Measurements from ENCODE around the gene TNPO3.
A peak's percentile ranks its signal among the peaks of the same experiment; 100 is the strongest.
"Not testable (repeated sequence)": the region's sequence is repeated elsewhere in the genome, so short reads cannot be mapped to it uniquely, and the experiment has no call there.

The TNPO3 gene

GRCh38 chr7:129069021-129069420 is 14.1 kb upstream of the TNPO3 start:
- Histone ChIP-seq H3K9ac (ENCODE audit: low read length in 2 of 2) (no peak overlapping the region), H3K4me1 (ENCODE audit: control insufficient read depth, insufficient read depth, low read length) (no peaks in the 10 kb centered on the region), H3K4me3 (ENCODE audit: low read length in 2 of 2) (no peak overlapping the region), H3K27me3 (ENCODE audit: control insufficient read depth in 1 of 2, insufficient read depth in 2 of 2, low read length in 2 of 2) (peaks cover 0 to 14% of the 10 kb centered on the region in 2 donors), H3K9me3 (ENCODE audit: control insufficient read depth in 2 of 2, low read length in 2 of 2) (no peaks in the 10 kb centered on the region), H3K27ac (ENCODE audit: low read length) (no peak overlapping the region), H3K36me3 (ENCODE audit: control insufficient read depth in 2 of 2, insufficient read depth in 2 of 2, low read length in 2 of 2) (no peaks in the 10 kb centered on the region)

GRCh38 chr7:129067943-129068548 is 13.1 kb upstream of the TNPO3 start:
- no peaks in the 10 kb centered on the region for H3K4me1 ChIP-seq (ENCODE audit: control insufficient read depth, insufficient read depth, low read length)
- H3K9me3 ChIP-seq (ENCODE audit: control insufficient read depth in 2 of 2, low read length in 2 of 2), result no peaks in the 10 kb centered on the region
- H3K4me3 ChIP-seq (ENCODE audit: low read length in 2 of 2), result no peak overlapping the region
- H3K9ac ChIP-seq (ENCODE audit: low read length in 2 of 2), result no peak overlapping the region
- H3K36me3 ChIP-seq (ENCODE audit: control insufficient read depth in 2 of 2, insufficient read depth in 2 of 2, low read length in 2 of 2), result no peaks in the 10 kb centered on the region
- H3K27ac ChIP-seq (ENCODE audit: low read length), result no peak overlapping the region
- H3K27me3 ChIP-seq (ENCODE audit: control insufficient read depth in 1 of 2, insufficient read depth in 2 of 2, low read length in 2 of 2), result peaks cover 0 to 14% of the 10 kb centered on the region in 2 donors

GRCh38 chr7:129067132-129067561 is 12.2 kb upstream of the TNPO3 start:
- H3K36me3 ChIP-seq (ENCODE audit: control insufficient read depth in 2 of 2, insufficient read depth in 2 of 2, low read length in 2 of 2); H3K4me3 ChIP-seq (ENCODE audit: low read length in 2 of 2); H3K27ac ChIP-seq (ENCODE audit: low read length); H3K9ac ChIP-seq (ENCODE audit: low read length in 2 of 2); H3K9me3 ChIP-seq (ENCODE audit: control insufficient read depth in 2 of 2, low read length in 2 of 2); H3K4me1 ChIP-seq (ENCODE audit: control insufficient read depth, insufficient read depth, low read length): not testable (repeated sequence)
- peaks cover 0 to 14% of the 10 kb centered on the region in 2 donors for H3K27me3 ChIP-seq (ENCODE audit: control insufficient read depth in 1 of 2, insufficient read depth in 2 of 2, low read length in 2 of 2)

GRCh38 chr7:129066290-129067131 is 11.6 kb upstream of the TNPO3 start:
- no peaks in the 10 kb centered on the region for H3K36me3 ChIP-seq (ENCODE audit: control insufficient read depth in 2 of 2, insufficient read depth in 2 of 2, low read length in 2 of 2)
- no peak overlapping the region for H3K9ac ChIP-seq (ENCODE audit: low read length in 2 of 2)
- H3K4me3 ChIP-seq (ENCODE audit: low read length in 2 of 2), result no peak overlapping the region
- H3K27ac ChIP-seq (ENCODE audit: low read length), result no peak overlapping the region
- H3K4me1 ChIP-seq (ENCODE audit: control insufficient read depth, insufficient read depth, low read length), result no peaks in the 10 kb centered on the region
- no peaks in the 10 kb centered on the region for H3K9me3 ChIP-seq (ENCODE audit: control insufficient read depth in 2 of 2, low read length in 2 of 2)
- H3K27me3 ChIP-seq (ENCODE audit: control insufficient read depth in 1 of 2, insufficient read depth in 2 of 2, low read length in 2 of 2), result peaks cover 0 to 14% of the 10 kb centered on the region in 2 donors

- H3K27me3 ChIP-seq (ENCODE audit: control insufficient read depth in 1 of 2, insufficient read depth in 2 of 2, low read length in 2 of 2), result peaks cover 0 to 2% of the 10 kb centered on the region in 2 donors
- H3K36me3 ChIP-seq (ENCODE audit: control insufficient read depth in 2 of 2, insufficient read depth in 2 of 2, low read length in 2 of 2), result no peaks in the 10 kb centered on the region
- peak overlapping the region in 1 of 2 donors; percentile 93 for H3K4me3 ChIP-seq (ENCODE audit: low read length in 2 of 2)
- H3K9ac ChIP-seq (ENCODE audit: low read length in 2 of 2), result no peak overlapping the region
- H3K27ac ChIP-seq (ENCODE audit: low read length), result no peak overlapping the region
- H3K9me3 ChIP-seq (ENCODE audit: control insufficient read depth in 2 of 2, low read length in 2 of 2), result no peaks in the 10 kb centered on the region
- peaks cover 18% of the 10 kb centered on the region for H3K4me1 ChIP-seq (ENCODE audit: control insufficient read depth, insufficient read depth, low read length)
Measured at GRCh38 chr7:129055861-129056464, 1.1 kb upstream of the TNPO3 start.

GRCh38 chr7:129055294-129055816 is 444 bp upstream of the TNPO3 start:
- peak overlapping the region; percentile 93 to 99 for H3K4me3 ChIP-seq (ENCODE audit: low read length in 2 of 2)
- H3K4me1 ChIP-seq (ENCODE audit: control insufficient read depth, insufficient read depth, low read length), result peaks cover 18% of the 10 kb centered on the region

GRCh38 chr7:129053938-129054437 is 923 bp downstream of the TNPO3 start:
- H3K9ac ChIP-seq (ENCODE audit: low read length in 2 of 2), result peak overlapping the region; percentile 80 to 100

More at GRCh38 chr7:129055294-129055816, 444 bp upstream of the TNPO3 start:
- peak overlapping the region; percentile 98 for H3K27ac ChIP-seq (ENCODE audit: low read length)
- no peaks in the 10 kb centered on the region for H3K36me3 ChIP-seq (ENCODE audit: control insufficient read depth in 2 of 2, insufficient read depth in 2 of 2, low read length in 2 of 2)
- H3K9ac ChIP-seq (ENCODE audit: low read length in 2 of 2), result peak overlapping the region; percentile 80 to 100
- peaks cover 0 to 2% of the 10 kb centered on the region in 2 donors for H3K27me3 ChIP-seq (ENCODE audit: control insufficient read depth in 1 of 2, insufficient read depth in 2 of 2, low read length in 2 of 2)
- no peaks in the 10 kb centered on the region for H3K9me3 ChIP-seq (ENCODE audit: control insufficient read depth in 2 of 2, low read length in 2 of 2)

GRCh38 chr7:129052441-129052840 is 2.5 kb downstream of the TNPO3 start:
- H3K27ac ChIP-seq (ENCODE audit: low read length), result no peak overlapping the region
- H3K36me3 ChIP-seq (ENCODE audit: control insufficient read depth in 2 of 2, insufficient read depth in 2 of 2, low read length in 2 of 2), result no peaks in the 10 kb centered on the region
- H3K27me3 ChIP-seq (ENCODE audit: control insufficient read depth in 1 of 2, insufficient read depth in 2 of 2, low read length in 2 of 2), result no peaks in the 10 kb centered on the region
- no peaks in the 10 kb centered on the region for H3K9me3 ChIP-seq (ENCODE audit: control insufficient read depth in 2 of 2, low read length in 2 of 2)
- peaks cover 18% of the 10 kb centered on the region for H3K4me1 ChIP-seq (ENCODE audit: control insufficient read depth, insufficient read depth, low read length)
- H3K9ac ChIP-seq (ENCODE audit: low read length in 2 of 2), result no peak overlapping the region
- H3K4me3 ChIP-seq (ENCODE audit: low read length in 2 of 2), result no peak overlapping the region

More at GRCh38 chr7:129053938-129054437, 923 bp downstream of the TNPO3 start:
- Histone ChIP-seq H3K4me1 (ENCODE audit: control insufficient read depth, insufficient read depth, low read length) (peaks cover 18% of the 10 kb centered on the region), H3K36me3 (ENCODE audit: control insufficient read depth in 2 of 2, insufficient read depth in 2 of 2, low read length in 2 of 2) (no peaks in the 10 kb centered on the region), H3K4me3 (ENCODE audit: low read length in 2 of 2) (peak overlapping the region; percentile 93 to 99), H3K27me3 (ENCODE audit: control insufficient read depth in 1 of 2, insufficient read depth in 2 of 2, low read length in 2 of 2) (no peaks in the 10 kb centered on the region), H3K27ac (ENCODE audit: low read length) (peak overlapping the region; percentile 98), H3K9me3 (ENCODE audit: control insufficient read depth in 2 of 2, low read length in 2 of 2) (no peaks in the 10 kb centered on the region)

GRCh38 chr7:129051459-129051858 is 3.5 kb downstream of the TNPO3 start:
- H3K9me3 ChIP-seq (ENCODE audit: control insufficient read depth in 2 of 2, low read length in 2 of 2); H3K27ac ChIP-seq (ENCODE audit: low read length); H3K9ac ChIP-seq (ENCODE audit: low read length in 2 of 2); H3K27me3 ChIP-seq (ENCODE audit: control insufficient read depth in 1 of 2, insufficient read depth in 2 of 2, low read length in 2 of 2); H3K36me3 ChIP-seq (ENCODE audit: control insufficient read depth in 2 of 2, insufficient read depth in 2 of 2, low read length in 2 of 2); H3K4me3 ChIP-seq (ENCODE audit: low read length in 2 of 2): not testable (repeated sequence)
- peaks cover 18% of the 10 kb centered on the region for H3K4me1 ChIP-seq (ENCODE audit: control insufficient read depth, insufficient read depth, low read length)

- H3K27ac ChIP-seq (ENCODE audit: low read length), result no peak overlapping the region
- H3K9ac ChIP-seq (ENCODE audit: low read length in 2 of 2), result no peak overlapping the region
- H3K36me3 ChIP-seq (ENCODE audit: control insufficient read depth in 2 of 2, insufficient read depth in 2 of 2, low read length in 2 of 2), result no peaks in the 10 kb centered on the region
- H3K27me3 ChIP-seq (ENCODE audit: control insufficient read depth in 1 of 2, insufficient read depth in 2 of 2, low read length in 2 of 2), result no peaks in the 10 kb centered on the region
- H3K4me1 ChIP-seq (ENCODE audit: control insufficient read depth, insufficient read depth, low read length), result peaks cover 2% of the 10 kb centered on the region
- H3K9me3 ChIP-seq (ENCODE audit: control insufficient read depth in 2 of 2, low read length in 2 of 2), result no peaks in the 10 kb centered on the region
- no peak overlapping the region for H3K4me3 ChIP-seq (ENCODE audit: low read length in 2 of 2)
Measured at GRCh38 chr7:129047761-129048160, 7.2 kb downstream of the TNPO3 start.

Data from stomach smooth muscle (tissue), 2 donors.